Erythroblast (primary cell): ENCODE data around the gene SENP3.

Experiments used
- DNase-seq, 2 experiments: peaks; one replicate each; lab custom pipeline; 2025; lab: John Stamatoyannopoulos, UW
- GATA1 ChIP-seq: IDR thresholded peaks from 2 replicates; pipeline ENCODE4 v1.6.1; 2011; ENCODE audit warnings: low read depth, mild to moderate bottlenecking, control low read depth, low read length, moderate library complexity
- POLR2A ChIP-seq: IDR thresholded peaks from 2 replicates; pipeline ENCODE4 v1.6.1; 2011; ENCODE audit warnings: mild to moderate bottlenecking, low read length

SENP3 gene

DNA sequence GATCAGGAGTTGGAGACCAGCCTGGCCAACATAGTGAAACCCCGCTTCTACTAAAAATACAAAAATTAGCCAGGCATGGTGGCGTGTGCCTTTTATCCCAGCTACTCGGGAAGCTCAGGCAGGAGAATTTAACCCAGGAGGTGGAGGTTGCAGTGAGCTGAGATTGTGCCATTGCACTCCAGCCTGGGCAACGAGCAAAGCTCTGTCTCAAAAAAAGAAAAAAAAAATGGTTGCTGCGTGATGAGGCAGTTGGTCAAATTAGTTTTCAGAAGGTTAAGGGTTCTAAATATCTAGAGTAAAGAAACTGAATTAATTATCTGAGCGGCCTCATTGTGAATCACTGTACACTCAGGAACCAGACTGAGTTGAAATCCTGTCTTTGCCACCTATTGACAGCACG lies 14.2 kb downstream of the SENP3 start:
- DNase-seq = no peak
- TF ChIP-seq GATA1 (no peak), POLR2A (peak; percentile 4)

DNA sequence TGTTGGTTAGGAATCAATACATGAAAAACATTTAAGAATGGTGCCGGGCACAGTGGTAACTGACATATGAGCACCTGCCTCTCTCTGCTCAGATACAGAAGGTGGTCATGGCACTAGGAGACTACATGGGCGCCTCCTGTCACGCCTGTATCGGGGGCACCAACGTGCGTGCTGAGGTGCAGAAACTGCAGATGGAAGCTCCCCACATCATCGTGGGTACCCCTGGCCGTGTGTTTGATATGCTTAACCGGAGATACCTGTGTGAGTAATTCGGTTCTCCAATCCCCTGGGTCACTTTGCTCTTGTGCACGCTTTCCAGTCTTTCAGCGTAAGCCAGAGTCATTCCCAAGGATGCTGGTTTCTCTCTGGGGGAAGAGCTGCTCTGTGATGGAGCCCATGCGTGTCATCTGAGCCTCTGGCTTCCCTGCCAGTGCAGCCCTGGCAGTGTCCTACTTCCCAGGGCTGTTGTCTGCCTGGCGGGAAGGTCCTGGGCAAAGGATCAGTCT lies 14.8 kb downstream of the SENP3 start:
- DNase-seq = no peak
- TF ChIP-seq POLR2A (peak; percentile 21), GATA1 (no peak)

DNA sequence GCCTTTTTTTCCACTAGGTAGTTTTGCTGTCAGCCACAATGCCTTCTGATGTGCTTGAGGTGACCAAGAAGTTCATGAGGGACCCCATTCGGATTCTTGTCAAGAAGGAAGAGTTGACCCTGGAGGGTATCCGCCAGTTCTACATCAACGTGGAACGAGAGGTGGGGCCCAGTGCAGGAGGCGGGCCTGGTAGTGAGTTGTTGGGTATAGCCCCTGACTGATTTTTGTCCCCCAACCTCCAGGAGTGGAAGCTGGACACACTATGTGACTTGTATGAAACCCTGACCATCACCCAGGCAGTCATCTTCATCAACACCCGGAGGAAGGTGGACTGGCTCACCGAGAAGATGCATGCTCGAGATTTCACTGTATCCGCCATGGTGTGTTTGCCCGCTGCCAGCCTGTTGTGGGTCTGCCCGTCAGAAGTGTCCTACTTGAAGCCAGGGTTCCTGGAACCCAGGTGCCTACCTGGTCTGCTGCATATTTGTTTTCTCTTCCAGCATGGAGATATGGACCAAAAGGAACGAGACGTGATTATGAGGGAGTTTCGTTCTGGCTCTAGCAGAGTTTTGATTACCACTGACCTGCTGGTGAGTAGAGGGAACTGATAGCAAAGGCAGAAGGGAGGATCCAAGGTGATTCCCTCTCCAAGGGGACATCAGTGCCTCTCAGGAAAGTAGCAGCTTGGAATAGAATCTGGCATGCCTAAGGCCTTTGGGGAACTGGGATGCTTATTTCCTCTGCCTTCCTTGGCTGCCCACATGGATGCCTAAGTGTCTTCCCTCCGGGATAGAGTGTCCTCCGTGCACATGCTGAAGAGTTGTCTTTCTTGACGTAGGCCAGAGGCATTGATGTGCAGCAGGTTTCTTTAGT lies 15.8 kb downstream of the SENP3 start:
- TF ChIP-seq GATA1 (no peak), POLR2A (no peak)
- no peak for DNase-seq

DNA sequence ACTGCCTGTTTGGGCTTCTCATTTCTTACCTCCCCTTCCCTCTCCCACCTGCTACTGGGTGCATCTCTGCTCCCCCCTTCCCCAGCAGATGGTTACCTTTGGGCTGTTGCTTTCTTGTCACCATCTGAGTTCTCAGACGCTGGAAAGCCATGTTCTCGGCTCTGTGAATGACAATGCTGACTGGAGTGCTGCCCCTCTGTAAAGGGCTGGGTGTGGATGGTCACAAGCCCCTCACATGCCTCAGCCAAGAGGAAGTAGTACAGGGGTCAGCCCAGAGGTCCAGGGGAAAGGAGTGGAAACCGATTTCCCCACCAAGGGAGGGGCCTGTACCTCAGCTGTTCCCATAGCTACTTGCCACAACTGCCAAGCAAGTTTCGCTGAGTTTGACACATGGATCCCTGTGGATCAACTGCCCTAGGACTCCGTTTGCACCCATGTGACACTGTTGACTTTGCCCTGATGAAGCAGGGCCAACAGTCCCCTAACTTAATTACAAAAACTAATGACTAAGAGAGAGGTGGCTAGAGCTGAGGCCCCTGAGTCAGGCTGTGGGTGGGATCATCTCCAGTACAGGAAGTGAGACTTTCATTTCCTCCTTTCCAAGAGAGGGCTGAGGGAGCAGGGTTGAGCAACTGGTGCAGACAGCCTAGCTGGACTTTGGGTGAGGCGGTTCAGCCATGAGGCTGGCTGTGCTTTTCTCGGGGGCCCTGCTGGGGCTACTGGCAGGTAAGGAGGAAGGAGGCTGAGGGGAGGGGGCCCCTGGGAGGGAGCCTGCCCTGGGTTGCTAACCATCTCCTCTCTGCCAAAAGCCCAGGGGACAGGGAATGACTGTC lies 17.5 kb downstream of the SENP3 start, which contains the start of gene CD68:
CD68 (plus strand) TSS at position 638 of the 833 bp plus-strand sequence; CDS start at position 678, 40 bp downstream.
- TF ChIP-seq POLR2A = peak; percentile 75
- TF ChIP-seq GATA1 = no peak
- peak; percentile 68 to 80 for DNase-seq

DNA sequence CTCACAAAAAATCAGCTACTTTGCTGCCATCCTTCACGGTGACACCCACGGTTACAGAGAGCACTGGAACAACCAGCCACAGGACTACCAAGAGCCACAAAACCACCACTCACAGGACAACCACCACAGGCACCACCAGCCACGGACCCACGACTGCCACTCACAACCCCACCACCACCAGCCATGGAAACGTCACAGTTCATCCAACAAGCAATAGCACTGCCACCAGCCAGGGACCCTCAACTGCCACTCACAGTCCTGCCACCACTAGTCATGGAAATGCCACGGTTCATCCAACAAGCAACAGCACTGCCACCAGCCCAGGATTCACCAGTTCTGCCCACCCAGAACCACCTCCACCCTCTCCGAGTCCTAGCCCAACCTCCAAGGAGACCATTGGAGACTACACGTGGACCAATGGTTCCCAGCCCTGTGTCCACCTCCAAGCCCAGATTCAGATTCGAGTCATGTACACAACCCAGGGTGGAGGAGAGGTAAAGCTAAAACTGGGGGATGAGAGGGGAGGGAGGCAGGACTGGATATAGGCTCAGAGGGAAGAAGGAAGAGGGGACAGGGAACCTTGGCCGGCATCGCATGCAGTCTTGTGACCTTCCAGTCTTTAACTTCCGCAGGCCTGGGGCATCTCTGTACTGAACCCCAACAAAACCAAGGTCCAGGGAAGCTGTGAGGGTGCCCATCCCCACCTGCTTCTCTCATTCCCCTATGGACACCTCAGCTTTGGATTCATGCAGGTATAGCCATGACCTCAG lies 18.3 kb downstream of the SENP3 start:
- peak in 1 of 2 experiments; percentile 54 for DNase-seq
- TF ChIP-seq GATA1 (no peak), POLR2A (no peak)

DNA sequence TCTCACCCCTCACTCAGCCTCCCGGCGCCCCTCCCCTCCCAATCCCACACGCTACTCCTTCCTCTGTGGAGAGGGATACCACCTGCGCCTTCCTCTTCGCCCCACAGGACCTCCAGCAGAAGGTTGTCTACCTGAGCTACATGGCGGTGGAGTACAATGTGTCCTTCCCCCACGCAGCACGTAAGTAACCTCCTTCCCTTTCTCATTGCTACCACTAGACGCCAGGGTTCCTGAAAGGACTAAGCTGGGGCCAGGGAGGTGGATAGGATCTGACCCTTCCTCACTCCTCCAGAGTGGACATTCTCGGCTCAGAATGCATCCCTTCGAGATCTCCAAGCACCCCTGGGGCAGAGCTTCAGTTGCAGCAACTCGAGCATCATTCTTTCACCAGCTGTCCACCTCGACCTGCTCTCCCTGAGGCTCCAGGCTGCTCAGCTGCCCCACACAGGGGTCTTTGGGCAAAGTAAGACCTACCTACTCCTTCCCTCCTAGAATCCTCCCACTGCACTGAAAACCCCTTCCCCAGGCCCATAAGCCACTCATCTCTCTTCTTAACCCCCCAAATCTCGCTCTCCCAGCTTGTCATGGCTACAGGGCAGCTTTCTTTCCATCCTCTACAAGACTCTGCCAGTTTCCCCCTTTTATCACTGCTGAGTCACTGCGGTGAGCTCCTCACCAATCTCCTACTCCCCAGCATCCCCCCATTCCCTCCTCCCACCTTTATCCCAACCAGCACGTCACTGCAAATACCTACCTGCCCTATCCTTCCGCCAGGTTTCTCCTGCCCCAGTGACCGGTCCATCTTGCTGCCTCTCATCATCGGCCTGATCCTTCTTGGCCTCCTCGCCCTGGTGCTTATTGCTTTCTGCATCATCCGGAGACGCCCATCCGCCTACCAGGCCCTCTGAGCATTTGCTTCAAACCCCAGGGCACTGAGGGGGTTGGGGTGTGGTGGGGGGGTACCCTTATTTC lies 19.2 kb downstream of the SENP3 start:
- DNase-seq = peak; percentile 60 to 68
- no peak for TF ChIP-seq GATA1
- TF ChIP-seq POLR2A = no peak

DNA sequence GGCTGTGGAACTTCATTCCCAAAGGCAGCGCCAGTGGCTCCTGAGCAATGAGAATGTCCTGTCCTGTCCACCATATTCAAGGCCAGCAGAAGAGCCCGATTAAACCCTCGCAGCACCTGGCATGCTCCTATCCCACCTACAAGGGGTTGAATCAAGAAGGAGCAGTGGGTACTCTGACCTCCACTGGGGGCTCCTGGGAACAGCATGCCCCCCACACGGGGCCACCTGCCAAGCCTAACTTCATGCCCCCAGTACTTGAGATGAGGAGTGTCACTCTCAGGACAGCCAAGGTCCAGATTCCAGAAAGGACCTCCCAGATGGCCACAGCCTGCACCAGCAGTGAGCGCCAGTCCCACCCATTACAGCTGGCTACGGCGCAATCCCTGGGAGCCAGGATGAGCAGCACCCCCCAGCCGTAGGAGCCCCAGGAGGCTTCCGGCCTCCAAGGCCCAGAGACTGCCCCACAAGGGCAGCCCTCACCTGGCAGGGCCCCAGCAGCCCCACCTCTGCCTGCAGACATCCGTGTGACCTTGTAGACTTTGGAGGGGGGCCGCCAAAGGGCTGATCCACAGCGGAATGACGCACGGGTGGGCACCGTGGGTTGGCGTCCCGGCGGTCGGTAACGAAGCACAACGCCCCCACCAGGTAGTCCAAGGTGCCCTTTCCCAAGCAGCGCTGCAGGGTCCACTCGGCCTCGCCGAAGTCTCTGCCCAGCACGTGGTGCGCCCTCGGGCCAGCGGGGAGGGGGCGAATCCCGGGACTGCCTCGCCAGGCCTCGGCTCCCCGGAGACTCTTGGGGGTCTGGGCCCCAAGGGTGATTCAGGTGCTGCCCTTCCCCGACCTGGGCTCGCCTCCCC lies 20.9 kb downstream of the SENP3 start:
- no peak for DNase-seq
- TF ChIP-seq POLR2A = no peak
- no peak for TF ChIP-seq GATA1

DNA sequence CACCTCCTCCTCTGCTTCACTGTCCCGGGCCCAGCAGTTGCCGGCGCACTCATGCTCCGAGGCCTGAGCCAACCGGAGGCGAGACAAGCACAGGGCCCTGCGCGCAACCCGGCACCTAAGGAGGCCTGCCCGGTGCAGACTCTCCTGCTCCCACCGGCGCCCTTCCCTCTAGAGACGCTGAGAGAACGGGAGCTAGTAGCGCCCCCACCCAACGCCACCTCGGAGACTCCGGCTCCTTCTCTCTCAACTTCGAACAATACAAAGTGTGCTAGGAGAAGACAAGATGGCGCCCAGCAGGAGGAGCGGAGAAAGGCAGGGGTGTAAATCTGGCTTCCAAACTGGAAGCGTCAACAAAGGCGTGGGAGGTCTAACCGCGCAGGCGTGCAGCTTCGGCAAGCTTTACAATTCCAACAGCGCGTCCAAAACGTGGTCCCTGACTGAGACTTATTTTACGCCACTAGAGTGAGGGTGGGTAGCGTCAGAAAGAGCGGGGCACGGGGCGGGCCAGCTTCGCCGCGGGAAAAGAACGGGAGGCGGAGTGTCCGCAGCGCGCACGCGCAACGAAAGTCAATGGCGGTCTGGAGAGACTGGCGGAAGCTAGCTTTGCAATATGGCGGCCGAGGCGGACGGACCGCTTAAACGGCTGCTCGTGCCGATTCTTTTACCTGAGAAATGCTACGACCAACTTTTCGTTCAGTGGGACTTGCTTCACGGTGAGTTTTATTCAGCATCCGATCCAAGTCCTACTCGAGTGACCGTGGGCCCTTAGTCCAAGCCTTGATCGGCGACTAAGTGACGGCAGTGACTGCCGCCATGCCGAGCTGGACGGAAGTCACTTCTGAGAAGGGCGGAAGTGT lies 21.8 kb downstream of the SENP3 start, which contains the start of gene MPDU1:
MPDU1 (plus strand) TSS at position 600 of the 857 bp plus-strand sequence; CDS start at position 611, 11 bp downstream.
- TF ChIP-seq GATA1 = no peak
- TF ChIP-seq POLR2A = peak; percentile 97
- DNase-seq = peak; percentile 98

DNA sequence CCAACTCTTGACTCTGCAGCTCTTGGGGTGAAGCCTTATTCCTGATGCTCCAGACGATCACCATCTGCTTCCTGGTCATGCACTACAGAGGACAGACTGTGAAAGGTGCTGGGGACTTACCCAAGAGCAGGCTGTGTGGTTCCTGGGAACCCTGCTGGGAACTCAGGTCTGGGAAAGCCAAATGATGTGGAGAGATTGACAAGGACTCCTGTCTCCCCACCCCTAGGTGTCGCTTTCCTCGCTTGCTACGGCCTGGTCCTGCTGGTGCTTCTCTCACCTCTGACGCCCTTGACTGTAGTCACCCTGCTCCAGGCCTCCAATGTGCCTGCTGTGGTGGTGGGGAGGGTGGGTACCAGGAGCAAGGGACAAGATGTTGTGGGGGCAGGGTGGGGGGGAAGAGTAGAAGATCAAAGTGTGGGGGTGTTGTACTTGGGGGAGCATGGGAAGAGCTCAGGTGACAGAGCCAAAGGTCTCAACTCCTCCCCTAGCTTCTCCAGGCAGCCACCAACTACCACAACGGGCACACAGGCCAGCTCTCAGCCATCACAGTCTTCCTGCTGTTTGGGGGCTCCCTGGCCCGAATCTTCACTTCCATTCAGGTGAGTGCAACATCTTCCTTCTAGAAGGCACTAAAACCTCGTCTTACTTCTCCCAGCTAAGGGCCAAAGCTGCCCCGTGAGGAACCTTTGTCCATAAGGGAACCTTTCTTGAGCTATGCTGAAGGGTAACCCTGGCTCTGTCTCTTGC lies 25.1 kb downstream of the SENP3 start:
- TF ChIP-seq POLR2A (no peak), GATA1 (no peak)
- peak; percentile 48 to 50 for DNase-seq
